Measurements from ENCODE around the gene EXOC3L4.
"Not testable (repeated sequence)": the region's sequence is repeated elsewhere in the genome, so short reads cannot be mapped to it uniquely, and the experiment has no call there.

The EXOC3L4 gene

GRCh38 chr14:103105580-103106150 lies 11.1 kb downstream of the EXOC3L4 start:
- DNase-seq (ENCODE audit: low read depth in 1 of 2, low spot score in 1 of 2): no peak

DNA sequence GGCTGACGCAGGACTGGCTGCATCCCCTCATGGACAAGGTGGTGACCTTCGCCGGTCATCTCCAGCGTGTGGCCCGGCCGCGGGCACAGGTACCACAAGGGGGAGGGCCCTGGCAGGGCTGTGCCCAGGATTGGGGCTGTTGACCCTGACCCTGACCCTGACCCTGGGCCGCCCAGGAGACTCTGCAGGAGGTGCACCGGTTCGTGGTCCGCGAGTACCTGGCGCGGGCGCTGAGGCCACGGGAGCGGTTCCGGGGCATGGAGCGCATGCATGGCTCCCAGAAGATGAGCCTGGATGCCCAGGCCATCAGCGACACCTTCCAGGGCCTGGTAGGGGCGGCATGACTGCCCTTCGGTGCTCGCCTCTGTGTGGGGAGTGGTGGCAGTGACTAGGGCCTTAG lies 12.9 kb downstream of the EXOC3L4 start:
- no peak for DNase-seq (ENCODE audit: low read depth in 1 of 2, low spot score in 1 of 2)

DNA sequence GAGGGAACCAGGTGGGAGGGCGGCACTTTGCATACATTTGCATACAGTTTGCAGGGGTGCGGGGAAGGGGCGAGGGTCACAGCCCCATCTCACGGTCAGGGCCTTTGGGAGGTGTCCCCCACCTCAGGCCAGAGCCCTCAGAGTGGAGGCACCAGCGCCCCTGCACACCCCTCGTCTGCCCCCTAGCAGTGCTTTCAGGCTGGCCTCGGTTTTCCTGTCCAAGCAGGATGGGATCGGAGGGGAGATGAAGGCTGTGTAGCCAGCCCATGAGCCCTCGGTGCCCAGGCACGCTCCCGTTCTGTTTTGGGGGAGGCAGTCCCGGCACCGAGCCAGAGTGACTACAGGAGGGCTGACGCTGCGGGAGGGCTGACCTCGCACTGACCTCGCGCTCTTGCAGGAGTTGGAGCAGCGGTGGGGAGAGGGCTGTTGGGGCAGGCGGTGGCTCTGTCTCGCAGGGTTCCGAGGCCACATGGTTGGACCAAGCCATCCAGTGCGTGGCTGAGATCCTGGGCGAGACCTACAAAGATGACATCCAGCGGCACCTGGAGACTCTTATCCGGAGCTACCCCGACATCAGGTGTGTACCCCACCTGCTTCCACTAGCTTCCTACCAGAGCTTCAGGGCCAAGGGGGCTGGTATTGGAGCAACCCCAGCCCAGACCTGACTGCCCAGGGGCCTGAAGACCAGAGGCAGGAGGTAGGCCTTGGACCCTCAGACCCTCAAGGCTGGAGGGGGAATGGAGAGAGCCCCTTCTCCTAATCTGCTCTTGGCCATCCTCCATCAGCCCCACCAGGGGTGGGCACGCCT lies 13.6 kb downstream of the EXOC3L4 start:
- no peak for DNase-seq (ENCODE audit: low read depth in 1 of 2, low spot score in 1 of 2)

- no peak for DNase-seq (ENCODE audit: low read depth in 1 of 2, low spot score in 1 of 2)
Measured at GRCh38 chr14:103108749-103109207, 14.3 kb downstream of the EXOC3L4 start.

DNA sequence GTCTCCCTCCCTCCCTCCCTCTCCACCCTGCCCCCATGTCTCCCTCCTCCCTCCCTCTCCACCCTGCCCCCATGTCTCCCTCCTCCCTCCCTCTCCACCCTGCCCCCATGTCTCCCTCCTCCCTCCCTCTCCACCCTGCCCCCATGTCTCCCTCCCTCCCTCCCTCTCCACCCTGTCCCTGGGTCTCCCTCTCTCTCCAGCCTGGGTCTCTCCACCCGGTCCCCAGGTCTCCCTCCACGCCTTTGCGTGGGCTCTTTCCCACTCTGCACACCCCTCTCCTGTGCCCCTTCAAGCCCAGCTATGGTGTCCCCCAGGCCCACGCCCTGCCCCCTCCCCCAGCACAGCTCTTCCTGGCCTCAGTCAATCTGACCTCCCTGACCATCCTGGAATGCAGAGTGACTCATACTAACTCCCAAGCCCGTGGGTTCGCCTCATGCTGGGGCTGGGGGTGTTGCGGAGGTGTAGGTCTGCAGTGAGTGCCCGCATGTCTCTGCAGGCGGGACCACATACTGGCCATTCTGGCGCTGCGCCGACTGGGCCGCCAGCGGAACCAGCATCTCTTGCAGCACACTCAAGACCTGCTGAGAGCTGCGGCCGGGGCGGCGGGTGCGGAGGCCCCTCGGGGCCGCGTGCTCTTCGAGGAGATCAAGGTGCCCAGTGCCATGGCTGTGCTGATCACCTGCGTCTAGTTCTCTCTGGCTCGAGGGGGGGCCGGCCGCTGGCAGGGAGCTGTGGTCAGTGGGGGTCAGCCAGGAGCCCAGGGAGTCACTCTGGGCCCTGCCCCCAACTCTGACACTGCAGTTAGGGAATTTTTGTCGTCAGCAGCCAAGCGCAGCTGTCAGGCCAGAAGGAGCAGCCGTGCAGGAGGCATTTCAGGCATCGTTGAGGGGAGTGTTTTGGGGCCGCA lies 15.3 kb downstream of the EXOC3L4 start:
- DNase-seq (ENCODE audit: low read depth in 1 of 2, low spot score in 1 of 2): no peak

- DNase-seq (ENCODE audit: low read depth in 1 of 2, low spot score in 1 of 2): no peak
Measured at GRCh38 chr14:103110681-103111231, 16.2 kb downstream of the EXOC3L4 start.

DNA sequence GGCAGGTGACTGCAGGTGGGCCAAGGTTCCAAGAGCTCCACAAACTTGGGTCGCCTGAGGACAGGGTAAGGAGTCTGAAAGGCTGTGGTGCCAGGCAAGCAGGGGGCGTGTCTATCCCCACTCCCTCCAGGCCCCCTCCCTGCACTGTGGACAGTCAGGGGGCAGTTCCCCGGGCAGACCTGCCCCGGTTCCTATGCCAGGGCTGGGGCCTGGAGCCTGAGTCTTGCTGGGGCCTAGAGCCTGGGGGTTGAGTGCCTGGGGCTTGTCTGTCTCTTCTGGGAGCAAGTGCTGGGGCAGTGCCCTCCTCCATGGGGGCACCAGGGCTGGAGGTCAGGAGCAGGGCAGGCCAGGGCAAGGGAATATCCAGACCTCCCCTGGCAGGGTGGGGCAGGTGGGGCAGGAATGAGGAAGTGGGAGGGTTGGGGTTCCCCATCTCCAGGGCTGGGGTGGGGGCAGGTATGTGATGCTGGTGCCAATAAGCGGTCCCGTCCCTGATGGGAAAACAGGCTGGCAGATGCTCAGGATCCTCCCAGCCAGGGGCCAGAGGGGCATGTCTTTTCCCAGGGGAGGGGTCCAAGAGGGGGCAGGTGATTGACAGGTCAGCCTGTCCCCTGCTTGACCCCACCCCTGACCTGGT lies 16.8 kb downstream of the EXOC3L4 start:
- DNase-seq (ENCODE audit: low read depth in 1 of 2, low spot score in 1 of 2): no peak

GRCh38 chr14:103112400-103113243 lies 18.1 kb downstream of the EXOC3L4 start:
- DNase-seq (ENCODE audit: low read depth in 1 of 2, low spot score in 1 of 2): no peak

GRCh38 chr14:103113303-103113702 lies 18.8 kb downstream of the EXOC3L4 start:
- DNase-seq (ENCODE audit: low read depth in 1 of 2, low spot score in 1 of 2): no peak

- no peak for DNase-seq (ENCODE audit: low read depth in 1 of 2, low spot score in 1 of 2)
Measured at GRCh38 chr14:103113774-103114173, 19.2 kb downstream of the EXOC3L4 start.

DNA sequence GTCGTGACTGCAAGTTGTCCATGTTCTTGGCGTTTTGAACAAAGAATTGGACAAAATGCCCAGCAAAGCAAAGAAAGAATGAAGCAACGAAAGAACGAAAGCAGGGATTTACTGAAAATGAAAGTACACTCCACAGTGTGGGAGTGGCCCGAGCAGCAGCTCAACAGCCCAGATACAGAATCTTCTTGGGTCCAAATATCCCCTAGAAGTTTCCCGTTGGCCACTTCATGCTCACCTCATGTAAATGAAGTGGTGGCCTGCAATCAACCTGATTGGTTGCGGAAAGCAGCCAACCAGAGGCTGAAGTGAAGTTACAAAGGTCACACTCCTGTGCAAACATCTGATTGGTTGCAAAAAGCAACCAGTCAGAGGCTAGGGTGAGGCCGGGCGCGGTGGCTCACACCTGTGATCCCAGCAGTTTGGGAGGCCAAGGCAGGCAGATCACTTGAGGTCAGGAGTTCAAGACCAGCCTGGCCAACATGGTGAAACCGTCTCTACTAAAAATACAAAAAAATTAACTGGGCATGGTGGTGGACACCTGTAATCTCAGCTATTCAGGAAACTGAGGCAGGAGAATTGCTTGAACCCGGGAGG lies 20.7 kb downstream of the EXOC3L4 start:
- DNase-seq (ENCODE audit: low read depth in 1 of 2, low spot score in 1 of 2): not testable (repeated sequence)

GRCh38 chr14:103115845-103116572 lies 21.5 kb downstream of the EXOC3L4 start:
- no peak for DNase-seq (ENCODE audit: low read depth in 1 of 2, low spot score in 1 of 2)

GRCh38 chr14:103116636-103117035 lies 22.1 kb downstream of the EXOC3L4 start:
- no peak for DNase-seq (ENCODE audit: low read depth in 1 of 2, low spot score in 1 of 2)

GRCh38 chr14:103117499-103117898 lies 23.0 kb downstream of the EXOC3L4 start:
- not testable (repeated sequence) for DNase-seq (ENCODE audit: low read depth in 1 of 2, low spot score in 1 of 2)

- no peak for DNase-seq (ENCODE audit: low read depth in 1 of 2, low spot score in 1 of 2)
Measured at GRCh38 chr14:103118018-103118662, 23.6 kb downstream of the EXOC3L4 start.

- no peak for DNase-seq (ENCODE audit: low read depth in 1 of 2, low spot score in 1 of 2)
Measured at GRCh38 chr14:103118663-103119404, 24.3 kb downstream of the EXOC3L4 start.

- not testable (repeated sequence) for DNase-seq (ENCODE audit: low read depth in 1 of 2, low spot score in 1 of 2)
Measured at GRCh38 chr14:103119527-103119926, 25.0 kb downstream of the EXOC3L4 start.
